HCT116 (cell line): Measurements from ENCODE around the gene LMCD1.

Experiments
- ATF3 ChIP-seq: IDR thresholded peaks from 2 replicates; pipeline ENCODE4 v1.6.1; 2012
- CBX3 ChIP-seq: IDR thresholded peaks from 2 replicates; pipeline ENCODE4 v1.6.1; 2012; ENCODE audit warnings: low read depth
- CEBPB ChIP-seq: IDR thresholded peaks from 2 replicates; pipeline ENCODE4 v1.6.1; 2012; ENCODE audit warnings: low read depth
- CTCF ChIP-seq, 3 experiments: fragments of 200-600 bp in 1 of 3; sonication (generic) in 1 of 3; IDR thresholded peaks in 2 of 3; conservative IDR thresholded peaks in 1 of 3; 2 replicates each; pipeline ENCODE4 v1.5.1; 2012 to 2017; ENCODE audit warnings: low read depth in 2 of 3, low read length in 2 of 3, antibody characterized with exemption in 1 of 3, borderline replicate concordance in 1 of 3, control low read depth in 1 of 3, mild to moderate bottlenecking in 1 of 3, mixed read lengths in 1 of 3, mixed run types in 1 of 3, moderate library complexity in 1 of 3; ENCODE audit not compliant: insufficient read depth in 1 of 3
- ELF1 ChIP-seq: IDR thresholded peaks from 2 replicates; pipeline ENCODE4 v1.6.1; 2012; ENCODE audit warnings: low read depth, borderline replicate concordance
- EZH2 ChIP-seq: fragments of 200-600 bp; sonication (generic); IDR thresholded peaks from 2 replicates; pipeline ENCODE4 v1.6.1; 2017; ENCODE audit warnings: antibody characterized with exemption, mixed run types
- MAX ChIP-seq: IDR thresholded peaks from 2 replicates; pipeline ENCODE4 v1.6.1; 2012
- POLR2A ChIP-seq: IDR thresholded peaks from 2 replicates; pipeline ENCODE4 v1.7.0; 2011; ENCODE audit warnings: borderline replicate concordance; ENCODE audit not compliant: insufficient read depth, insufficient read length; ENCODE audit errors: extremely low read depth
- POLR2AphosphoS5 ChIP-seq: IDR thresholded peaks from 2 replicates; pipeline ENCODE4 v1.6.1; 2011; ENCODE audit warnings: mild to moderate bottlenecking, low read depth, low read length, moderate library complexity
- RAD21 ChIP-seq: IDR thresholded peaks from 2 replicates; pipeline ENCODE4 v1.6.1; 2012; ENCODE audit warnings: low read depth, mild to moderate bottlenecking
- REST ChIP-seq: IDR thresholded peaks from 2 replicates; pipeline ENCODE4 v1.6.1; 2012; ENCODE audit warnings: low read depth
- YY1 ChIP-seq: IDR thresholded peaks from 2 replicates; pipeline ENCODE4 v1.6.1; 2011; ENCODE audit warnings: low read length, low read depth, moderate library complexity, mild to moderate bottlenecking; ENCODE audit not compliant: insufficient replicate concordance; ENCODE audit errors: extremely low read depth
- ZNF274 ChIP-seq: fragments of 200-500 bp; sonication (Bioruptor generic); IDR thresholded peaks from 2 replicates; pipeline ENCODE4 v1.6.1; 2014; ENCODE audit warnings: mild to moderate bottlenecking, low read depth, low read length, inconsistent platforms

- TF ChIP-seq REST: no peak
- no peak for TF ChIP-seq POLR2A
- no peak for TF ChIP-seq CTCF (IDR thresholded peaks at IDR 0.05 in 2 of 3, conservative IDR thresholded peaks at IDR 0.05 in 1 of 3; ENCODE audit: borderline replicate concordance in 1 of 3, insufficient read depth in 1 of 3, low read depth in 2 of 3, low read length in 2 of 3)
- TF ChIP-seq MAX: no peak
- no peak for TF ChIP-seq CEBPB
- TF ChIP-seq POLR2AphosphoS5: no peak
- TF ChIP-seq EZH2: no peak
- TF ChIP-seq ATF3: no peak
- TF ChIP-seq RAD21: no peak
- TF ChIP-seq CBX3: no peak
- no peak for TF ChIP-seq YY1
- no peak for TF ChIP-seq ZNF274
- no peak for TF ChIP-seq ELF1
Measured at GRCh38 chr3:8516047-8516661, 14.5 kb downstream of the LMCD1 start.
